ENCODE results near the gene KCND3. TPM values are rescaled to one million over a fixed set of nuclear protein-coding genes. Genes with fewer than 3 reads are reported as not detected.

The KCND3 gene
- total RNA-seq, 2 experiments from 2014 or later, result not detected

- H3K4me1 Mint-ChIP-seq, result no peaks in the 10 kb centered on the region
- H3K4me3 Mint-ChIP-seq, result no peak overlapping the region
Measured at GRCh38 chr1:111956155-111956771, 33.2 kb downstream of the KCND3 start.

GRCh38 chr1:111955755-111956154 is 33.7 kb downstream of the KCND3 start:
- peaks cover 26% of the 10 kb centered on the region for H3K27me3 Mint-ChIP-seq
- H3K4me3 Mint-ChIP-seq, result no peak overlapping the region
- H3K9me3 Mint-ChIP-seq, result no peaks in the 10 kb centered on the region
- DNase-seq, result no peak
- no peaks in the 10 kb centered on the region for H3K36me3 Mint-ChIP-seq
- no peaks in the 10 kb centered on the region for H3K4me1 Mint-ChIP-seq
- no peak overlapping the region for H3K27ac Mint-ChIP-seq

More at GRCh38 chr1:111956155-111956771, 33.2 kb downstream of the KCND3 start:
- no peak for DNase-seq
- Mint-ChIP-seq H3K27ac (no peak overlapping the region), H3K9me3 (no peaks in the 10 kb centered on the region), H3K36me3 (no peaks in the 10 kb centered on the region), H3K27me3 (peaks cover 25% of the 10 kb centered on the region)

GRCh38 chr1:111953797-111954196 is 35.7 kb downstream of the KCND3 start:
- Mint-ChIP-seq H3K36me3 (no peaks in the 10 kb centered on the region), H3K9me3 (no peaks in the 10 kb centered on the region), H3K27ac (no peak overlapping the region), H3K27me3 (peaks cover 26% of the 10 kb centered on the region), H3K4me3 (no peak overlapping the region), H3K4me1 (no peaks in the 10 kb centered on the region)
- no peak for DNase-seq

GRCh38 chr1:111952125-111952657 is 37.3 kb downstream of the KCND3 start:
- DNase-seq, result no peak
- no peaks in the 10 kb centered on the region for H3K4me1 Mint-ChIP-seq
- no peak overlapping the region for H3K4me3 Mint-ChIP-seq
- H3K36me3 Mint-ChIP-seq, result no peaks in the 10 kb centered on the region
- no peaks in the 10 kb centered on the region for H3K9me3 Mint-ChIP-seq
- peaks cover 26% of the 10 kb centered on the region for H3K27me3 Mint-ChIP-seq
- no peak overlapping the region for H3K27ac Mint-ChIP-seq

- Mint-ChIP-seq H3K4me3 (no peak overlapping the region), H3K27me3 (peaks cover 20% of the 10 kb centered on the region), H3K4me1 (no peaks in the 10 kb centered on the region), H3K27ac (no peak overlapping the region), H3K36me3 (no peaks in the 10 kb centered on the region), H3K9me3 (no peaks in the 10 kb centered on the region)
- no peak for DNase-seq
Measured at GRCh38 chr1:111948209-111949171, 41.0 kb downstream of the KCND3 start.

- no peaks in the 10 kb centered on the region for H3K27me3 Mint-ChIP-seq
Measured at GRCh38 chr1:111943846-111944749, 45.4 kb downstream of the KCND3 start.

GRCh38 chr1:111943066-111943465 is 46.4 kb downstream of the KCND3 start:
- Mint-ChIP-seq H3K27ac (no peak overlapping the region), H3K36me3 (no peaks in the 10 kb centered on the region), H3K4me3 (no peak overlapping the region), H3K4me1 (no peaks in the 10 kb centered on the region), H3K27me3 (no peaks in the 10 kb centered on the region), H3K9me3 (peaks cover 2% of the 10 kb centered on the region)
- no peak for DNase-seq

More at GRCh38 chr1:111943846-111944749, 45.4 kb downstream of the KCND3 start:
- no peak overlapping the region for H3K27ac Mint-ChIP-seq
- no peak for DNase-seq
- H3K36me3 Mint-ChIP-seq, result no peaks in the 10 kb centered on the region
- no peaks in the 10 kb centered on the region for H3K4me1 Mint-ChIP-seq
- H3K4me3 Mint-ChIP-seq, result no peak overlapping the region
- H3K9me3 Mint-ChIP-seq, result peaks cover 2% of the 10 kb centered on the region

- H3K9me3 Mint-ChIP-seq, result peaks cover 2% of the 10 kb centered on the region
- H3K4me3 Mint-ChIP-seq, result no peak overlapping the region
- no peaks in the 10 kb centered on the region for H3K36me3 Mint-ChIP-seq
- no peaks in the 10 kb centered on the region for H3K27me3 Mint-ChIP-seq
- H3K4me1 Mint-ChIP-seq, result no peaks in the 10 kb centered on the region
- DNase-seq, result no peak
- H3K27ac Mint-ChIP-seq, result no peak overlapping the region
Measured at GRCh38 chr1:111938536-111938935, 50.9 kb downstream of the KCND3 start.

- no peaks in the 10 kb centered on the region for H3K36me3 Mint-ChIP-seq
Measured at GRCh38 chr1:111938123-111938522, 51.3 kb downstream of the KCND3 start.

GRCh38 chr1:111937147-111937725 is 52.2 kb downstream of the KCND3 start:
- Mint-ChIP-seq H3K27ac (no peak overlapping the region), H3K27me3 (no peaks in the 10 kb centered on the region), H3K4me3 (no peak overlapping the region), H3K36me3 (no peaks in the 10 kb centered on the region), H3K9me3 (peaks cover 2% of the 10 kb centered on the region), H3K4me1 (no peaks in the 10 kb centered on the region)
- DNase-seq, result no peak

More at GRCh38 chr1:111938123-111938522, 51.3 kb downstream of the KCND3 start:
- Mint-ChIP-seq H3K27me3 (no peaks in the 10 kb centered on the region), H3K9me3 (peaks cover 2% of the 10 kb centered on the region), H3K4me1 (no peaks in the 10 kb centered on the region), H3K4me3 (no peak overlapping the region), H3K27ac (no peak overlapping the region)
- no peak for DNase-seq

- no peaks in the 10 kb centered on the region for H3K36me3 Mint-ChIP-seq
- H3K4me3 Mint-ChIP-seq, result no peak overlapping the region
- no peaks in the 10 kb centered on the region for H3K9me3 Mint-ChIP-seq
- no peaks in the 10 kb centered on the region for H3K4me1 Mint-ChIP-seq
- no peak overlapping the region for H3K27ac Mint-ChIP-seq
- no peak for DNase-seq
- peaks cover 3% of the 10 kb centered on the region for H3K27me3 Mint-ChIP-seq
Measured at GRCh38 chr1:111934106-111934852, 55.2 kb downstream of the KCND3 start.

- H3K9me3 Mint-ChIP-seq, result no peaks in the 10 kb centered on the region
- no peak overlapping the region for H3K4me3 Mint-ChIP-seq
- H3K4me1 Mint-ChIP-seq, result no peaks in the 10 kb centered on the region
- DNase-seq, result no peak
- no peak overlapping the region for H3K27ac Mint-ChIP-seq
- H3K27me3 Mint-ChIP-seq, result peaks cover 3% of the 10 kb centered on the region
- H3K36me3 Mint-ChIP-seq, result no peaks in the 10 kb centered on the region
Measured at GRCh38 chr1:111930356-111930755, 59.1 kb downstream of the KCND3 start.

- DNase-seq, result no peak
- no peak overlapping the region for H3K27ac Mint-ChIP-seq
- H3K4me3 Mint-ChIP-seq, result no peak overlapping the region
- no peaks in the 10 kb centered on the region for H3K9me3 Mint-ChIP-seq
- H3K4me1 Mint-ChIP-seq, result no peaks in the 10 kb centered on the region
- peaks cover 3% of the 10 kb centered on the region for H3K27me3 Mint-ChIP-seq
- H3K36me3 Mint-ChIP-seq, result no peaks in the 10 kb centered on the region
Measured at GRCh38 chr1:111928531-111928930, 60.9 kb downstream of the KCND3 start.

- Mint-ChIP-seq H3K9me3 (no peaks in the 10 kb centered on the region), H3K4me1 (no peaks in the 10 kb centered on the region), H3K4me3 (no peak overlapping the region), H3K27ac (no peak overlapping the region), H3K27me3 (peaks cover 3% of the 10 kb centered on the region), H3K36me3 (no peaks in the 10 kb centered on the region)
- no peak for DNase-seq
Measured at GRCh38 chr1:111927652-111928051, 61.8 kb downstream of the KCND3 start.
